Measurements from ENCODE around the gene CAMSAP3.

The CAMSAP3 gene

GRCh38 chr19:7631577-7631976 lies 35.9 kb downstream of the CAMSAP3 start:
- H3K9me3 ChIP-seq: no peaks in the 10 kb centered on the region
- peaks cover 32 to 36% of the 10 kb centered on the region in 2 experiments for H3K4me1 ChIP-seq (ENCODE audit: control insufficient read depth in 1 of 2, insufficient read depth in 1 of 2, low read depth in 1 of 2, low read length in 1 of 2)

GRCh38 chr19:7632340-7633203 lies 36.9 kb downstream of the CAMSAP3 start:
- H3K36me3 ChIP-seq: peaks cover 16% of the 10 kb centered on the region
- H3K9me3 ChIP-seq: no peaks in the 10 kb centered on the region
- H3K27ac ChIP-seq: no peak overlapping the region
- H3K4me1 ChIP-seq (ENCODE audit: control insufficient read depth in 1 of 2, insufficient read depth in 1 of 2, low read depth in 1 of 2, low read length in 1 of 2): peaks cover 34 to 41% of the 10 kb centered on the region in 2 experiments
- TF ChIP-seq, protein P1, sequence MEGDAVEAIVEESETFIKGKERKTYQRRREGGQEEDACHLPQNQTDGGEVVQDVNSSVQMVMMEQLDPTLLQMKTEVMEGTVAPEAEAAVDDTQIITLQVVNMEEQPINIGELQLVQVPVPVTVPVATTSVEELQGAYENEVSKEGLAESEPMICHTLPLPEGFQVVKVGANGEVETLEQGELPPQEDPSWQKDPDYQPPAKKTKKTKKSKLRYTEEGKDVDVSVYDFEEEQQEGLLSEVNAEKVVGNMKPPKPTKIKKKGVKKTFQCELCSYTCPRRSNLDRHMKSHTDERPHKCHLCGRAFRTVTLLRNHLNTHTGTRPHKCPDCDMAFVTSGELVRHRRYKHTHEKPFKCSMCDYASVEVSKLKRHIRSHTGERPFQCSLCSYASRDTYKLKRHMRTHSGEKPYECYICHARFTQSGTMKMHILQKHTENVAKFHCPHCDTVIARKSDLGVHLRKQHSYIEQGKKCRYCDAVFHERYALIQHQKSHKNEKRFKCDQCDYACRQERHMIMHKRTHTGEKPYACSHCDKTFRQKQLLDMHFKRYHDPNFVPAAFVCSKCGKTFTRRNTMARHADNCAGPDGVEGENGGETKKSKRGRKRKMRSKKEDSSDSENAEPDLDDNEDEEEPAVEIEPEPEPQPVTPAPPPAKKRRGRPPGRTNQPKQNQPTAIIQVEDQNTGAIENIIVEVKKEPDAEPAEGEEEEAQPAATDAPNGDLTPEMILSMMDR (IDR thresholded peaks at IDR 0.05): no peak
- H3K4me3 ChIP-seq (ENCODE audit: low read depth in 1 of 2, low read length in 1 of 2): no peak overlapping the region
- no peaks in the 10 kb centered on the region for H3K27me3 ChIP-seq

More at GRCh38 chr19:7631577-7631976, 35.9 kb downstream of the CAMSAP3 start:
- TF ChIP-seq, protein P1 (IDR thresholded peaks at IDR 0.05): no peak
- Histone ChIP-seq H3K36me3 (peaks cover 26% of the 10 kb centered on the region), H3K27ac (no peak overlapping the region), H3K27me3 (no peaks in the 10 kb centered on the region), H3K4me3 (ENCODE audit: low read depth in 1 of 2, low read length in 1 of 2) (no peak overlapping the region)

- Histone ChIP-seq H3K4me3 (ENCODE audit: low read depth in 1 of 2, low read length in 1 of 2) (no peak within 1 kb of the TSS), H3K36me3 (peaks cover 16% of the 10 kb centered on the region), H3K9me3 (no peaks in the 10 kb centered on the region), H3K27me3 (no peaks in the 10 kb centered on the region), H3K4me1 (ENCODE audit: control insufficient read depth in 1 of 2, insufficient read depth in 1 of 2, low read depth in 1 of 2, low read length in 1 of 2) (peaks cover 38 to 47% of the 10 kb centered on the region in 2 experiments), H3K27ac (no peak within 1 kb of the TSS)
- TF ChIP-seq, protein P1 (IDR thresholded peaks at IDR 0.05): no peak
Observed at GRCh38 chr19:7633698-7634097, 38.0 kb downstream of the CAMSAP3 start, which contains the start of gene PCP2. TSS of gene PCP2 (minus strand) at chr19:7633719. CDS start at chr19:7633457, 262 bp downstream.

GRCh38 chr19:7635670-7636069 lies 40.0 kb downstream of the CAMSAP3 start:
- Histone ChIP-seq H3K27ac (no peak overlapping the region), H3K36me3 (peaks cover 36% of the 10 kb centered on the region), H3K27me3 (no peaks in the 10 kb centered on the region), H3K4me1 (ENCODE audit: control insufficient read depth in 1 of 2, insufficient read depth in 1 of 2, low read depth in 1 of 2, low read length in 1 of 2) (peaks cover 41 to 52% of the 10 kb centered on the region in 2 experiments), H3K4me3 (ENCODE audit: low read depth in 1 of 2, low read length in 1 of 2) (no peak overlapping the region), H3K9me3 (no peaks in the 10 kb centered on the region)
- TF ChIP-seq, protein P1 (IDR thresholded peaks at IDR 0.05): no peak

- peaks cover 37 to 49% of the 10 kb centered on the region in 2 experiments for H3K4me1 ChIP-seq (ENCODE audit: control insufficient read depth in 1 of 2, insufficient read depth in 1 of 2, low read depth in 1 of 2, low read length in 1 of 2)
- H3K4me3 ChIP-seq (ENCODE audit: low read depth in 1 of 2, low read length in 1 of 2): peak overlapping the region; percentile 87 to 95
- H3K27ac ChIP-seq: peak overlapping the region; percentile 98
- peaks cover 41% of the 10 kb centered on the region for H3K36me3 ChIP-seq
- no peaks in the 10 kb centered on the region for H3K9me3 ChIP-seq
- H3K27me3 ChIP-seq: no peaks in the 10 kb centered on the region
- TF ChIP-seq, protein P1 (IDR thresholded peaks at IDR 0.05): no peak
Observed at GRCh38 chr19:7636317-7636690, 40.6 kb downstream of the CAMSAP3 start.
